ENCODE data around the gene FBXO47. TPM values are rescaled to one million over a fixed set of nuclear protein-coding genes. Genes with fewer than 3 reads are reported as not detected.

FBXO47 gene
- total and polyA plus RNA-seq, 11 donors = 0.11 TPM; not detected in 10

- peaks cover 0 to 66% (median 43%) of the 10 kb centered on the region in 9 donors for H3K36me3 ChIP-seq
- 61 to 78% (median 71%) methylated on average over 6 to 7 of the region's 7 CpGs for WGBS, 4 donors
- H3K4me1 ChIP-seq = peaks cover 4 to 83% (median 47%) of the 10 kb centered on the region in 12 donors
- H3K9me3 ChIP-seq = no peaks in the 10 kb centered on the region
- TF ChIP-seq CTCF (IDR thresholded peaks at IDR 0.05) (peak in 1 of 12 donors; percentile 13), POLR2A (IDR thresholded peaks at IDR 0.05) (no peak)
- H3K27me3 ChIP-seq = no peaks in the 10 kb centered on the region
- ATAC-seq (peak in 3 of 4 donors; percentile 25 to 33 (median 26)), DNase-seq (peak in 1 of 5 donors; percentile 19)
- no peak overlapping the region for H3K4me3 ChIP-seq
- peak overlapping the region in 11 of 12 donors; percentile 1 to 76 (median 36) for H3K27ac ChIP-seq
- intact Hi-C loops (cut with DNase I) = loop anchor here in 3 of 10 donors (5.0 kb wide), 1 partner anchor 34 kb away; the partner anchor contains the start of gene LASP1 (in 3 of the 3)
Measured at GRCh38 chr17:38906460-38907228, 60.6 kb downstream of the FBXO47 start.

GRCh38 chr17:38905375-38905774 is 61.8 kb downstream of the FBXO47 start:
- no peak overlapping the region for H3K4me3 ChIP-seq
- intact Hi-C loops (cut with DNase I) = loop anchor here in 3 of 10 donors (5.0 kb wide), 1 partner anchor 33 kb away; the partner anchor contains the start of gene LASP1 (in 3 of the 3)
- WGBS, 4 donors = 89 to 95% (median 93%) methylated on average over 10 of the region's 10 CpGs
- ATAC-seq = no peak
- no peak for DNase-seq
- H3K36me3 ChIP-seq = peaks cover 0 to 57% (median 32%) of the 10 kb centered on the region in 9 donors
- peaks cover 4 to 87% (median 57%) of the 10 kb centered on the region in 12 donors for H3K4me1 ChIP-seq
- TF ChIP-seq CTCF (IDR thresholded peaks at IDR 0.05) (no peak), POLR2A (IDR thresholded peaks at IDR 0.05) (no peak)
- H3K27ac ChIP-seq = peak overlapping the region in 1 of 12 donors; percentile 19
- no peaks in the 10 kb centered on the region for H3K9me3 ChIP-seq
- no peaks in the 10 kb centered on the region for H3K27me3 ChIP-seq

- TF ChIP-seq POLR2A (IDR thresholded peaks at IDR 0.05) (no peak), CTCF (IDR thresholded peaks at IDR 0.05) (no peak)
- peaks cover 4 to 90% (median 61%) of the 10 kb centered on the region in 12 donors for H3K4me1 ChIP-seq
- H3K36me3 ChIP-seq = peaks cover 0 to 54% (median 31%) of the 10 kb centered on the region in 9 donors
- no peak for ATAC-seq
- no peaks in the 10 kb centered on the region for H3K9me3 ChIP-seq
- no peak overlapping the region for H3K27ac ChIP-seq
- 96 to 99% (median 97%) methylated on average over 3 of the region's 3 CpGs for WGBS, 4 donors
- H3K4me3 ChIP-seq = no peak overlapping the region
- H3K27me3 ChIP-seq = no peaks in the 10 kb centered on the region
- peak in 1 of 5 donors; percentile 23 for DNase-seq
- intact Hi-C loops (cut with DNase I) = loop anchor here in 3 of 10 donors (5.0 kb wide), 1 partner anchor 33 kb away; the partner anchor contains the start of gene LASP1 (in 3 of the 3)
Measured at GRCh38 chr17:38904892-38905291, 62.3 kb downstream of the FBXO47 start.

GRCh38 chr17:38903404-38903803 is 63.8 kb downstream of the FBXO47 start:
- H3K36me3 ChIP-seq = peaks cover 0 to 62% (median 38%) of the 10 kb centered on the region in 9 donors
- DNase-seq = no peak

More at GRCh38 chr17:38903404-38903803, 63.8 kb downstream of the FBXO47 start:
- intact Hi-C loops (cut with DNase I) = no loop called here
- TF ChIP-seq POLR2A (IDR thresholded peaks at IDR 0.05) (no peak), CTCF (IDR thresholded peaks at IDR 0.05) (no peak)
- Histone ChIP-seq H3K27ac (no peak overlapping the region), H3K4me3 (no peak overlapping the region), H3K9me3 (no peaks in the 10 kb centered on the region), H3K4me1 (peaks cover 6 to 90% (median 68%) of the 10 kb centered on the region in 12 donors), H3K27me3 (no peaks in the 10 kb centered on the region)
- 88 to 94% (median 93%) methylated on average over 6 of the region's 6 CpGs for WGBS, 4 donors
- no peak for ATAC-seq
